Activated CD8-positive, alpha-beta memory T cell treated with anti-CD3 and anti-CD28 coated beads for 36 hours (primary cell): ENCODE results near the gene VEGFC. TPM values are rescaled to one million over a fixed set of nuclear protein-coding genes. Genes with fewer than 3 reads are reported as not detected.

Experiments used
- CTCF ChIA-PET: fragments of 350-600 bp; sonication (Branson Sonifier 250); formaldehyde crosslinking; loops from one replicate; lab custom pipeline; 2021; ENCODE audit warnings: antibody characterized with exemption; lab: Charles Lee
- POLR2A ChIA-PET: fragments of 350-600 bp; sonication (Branson Sonifier 250); formaldehyde crosslinking; loops from one replicate; lab custom pipeline; 2021; ENCODE audit warnings: antibody characterized with exemption; lab: Charles Lee
- total RNA-seq, 2 experiments: library from RNA; stranded (reverse); gene quantifications; one replicate each; pipeline ENCODE4 v1.2.3, GENCODE V29; 2021

VEGFC gene
- total RNA-seq, 2 experiments from 2014 or later = not detected

DNA sequence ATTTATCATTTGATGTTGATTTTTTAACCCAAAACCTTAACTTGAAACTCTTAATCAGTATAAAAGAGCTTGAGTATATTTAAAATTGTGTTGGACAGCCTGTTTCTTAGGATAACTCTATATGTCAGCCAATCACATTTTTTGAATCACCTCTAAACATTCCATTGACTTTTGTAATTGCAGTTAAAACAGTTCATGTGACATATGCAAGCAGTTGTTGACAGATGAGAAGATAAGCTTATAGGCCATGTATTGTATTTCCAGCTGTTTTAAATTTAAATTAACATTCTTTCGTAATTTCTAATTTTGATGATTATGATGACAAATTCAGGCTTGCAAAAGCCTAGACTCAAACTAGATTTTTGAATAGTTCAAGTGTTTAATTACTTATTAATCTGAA lies 17.4 kb downstream of the VEGFC start:
- POLR2A ChIA-PET = no interaction called here
- CTCF ChIA-PET = no interaction called here

DNA sequence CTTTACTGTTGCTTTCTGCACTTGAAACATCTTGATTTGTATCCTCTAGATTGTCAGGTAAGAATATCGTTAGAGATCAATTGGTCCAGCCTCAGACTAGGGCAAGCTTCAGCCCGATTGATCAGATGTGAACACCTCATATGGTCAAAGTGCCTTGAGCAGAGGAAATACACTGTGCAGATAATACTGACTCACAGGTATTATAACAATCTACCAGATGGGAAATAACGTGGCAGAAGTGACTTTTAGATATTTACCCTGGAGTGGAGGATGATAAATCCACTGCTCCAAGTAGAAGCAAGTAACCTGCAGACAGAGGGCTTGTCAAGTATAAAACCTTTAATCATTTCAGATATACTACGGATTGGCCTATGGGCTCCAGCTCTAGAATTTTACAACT lies 17.9 kb downstream of the VEGFC start:
- POLR2A ChIA-PET = no interaction called here
- CTCF ChIA-PET = no interaction called here

DNA sequence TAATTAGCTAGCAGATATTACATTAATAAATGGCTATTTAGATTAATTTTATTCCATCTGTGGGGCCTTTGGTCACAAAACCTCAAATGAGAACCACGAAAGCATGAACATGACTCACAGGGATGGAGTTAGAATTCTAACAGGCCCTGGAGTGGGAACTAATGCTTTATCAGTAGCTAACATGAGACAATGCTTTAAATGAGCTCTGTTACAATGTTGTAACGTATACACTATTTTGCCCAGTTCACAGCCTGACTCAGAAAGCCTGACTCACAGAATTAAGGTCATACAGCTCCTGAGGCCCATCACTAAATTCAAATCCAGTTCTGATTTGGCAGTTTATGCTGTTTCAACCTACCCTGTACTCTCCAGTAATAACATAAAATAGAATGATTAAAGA lies 23.2 kb downstream of the VEGFC start:
- ChIA-PET CTCF (no interaction called here), POLR2A (no interaction called here)

DNA sequence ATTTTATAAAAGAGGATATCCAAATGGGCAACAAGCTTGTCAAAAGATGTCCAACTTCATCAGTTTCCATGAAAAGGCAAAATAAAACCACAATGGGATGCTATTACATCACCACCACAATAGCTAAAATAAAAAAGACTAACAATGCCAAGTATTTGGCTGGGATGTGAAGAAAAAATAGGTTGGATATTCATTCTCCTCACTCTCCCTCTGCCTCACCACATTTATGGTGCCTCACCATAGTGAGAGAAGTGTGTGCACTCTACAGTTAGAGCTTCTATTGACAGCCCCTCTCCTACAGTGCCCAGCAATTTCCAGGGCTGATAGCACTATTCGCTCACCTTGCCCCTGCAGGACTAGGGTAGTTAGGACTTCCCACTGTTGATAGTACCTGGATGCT lies 25.5 kb downstream of the VEGFC start:
- ChIA-PET CTCF (no interaction called here), POLR2A (no interaction called here)

DNA sequence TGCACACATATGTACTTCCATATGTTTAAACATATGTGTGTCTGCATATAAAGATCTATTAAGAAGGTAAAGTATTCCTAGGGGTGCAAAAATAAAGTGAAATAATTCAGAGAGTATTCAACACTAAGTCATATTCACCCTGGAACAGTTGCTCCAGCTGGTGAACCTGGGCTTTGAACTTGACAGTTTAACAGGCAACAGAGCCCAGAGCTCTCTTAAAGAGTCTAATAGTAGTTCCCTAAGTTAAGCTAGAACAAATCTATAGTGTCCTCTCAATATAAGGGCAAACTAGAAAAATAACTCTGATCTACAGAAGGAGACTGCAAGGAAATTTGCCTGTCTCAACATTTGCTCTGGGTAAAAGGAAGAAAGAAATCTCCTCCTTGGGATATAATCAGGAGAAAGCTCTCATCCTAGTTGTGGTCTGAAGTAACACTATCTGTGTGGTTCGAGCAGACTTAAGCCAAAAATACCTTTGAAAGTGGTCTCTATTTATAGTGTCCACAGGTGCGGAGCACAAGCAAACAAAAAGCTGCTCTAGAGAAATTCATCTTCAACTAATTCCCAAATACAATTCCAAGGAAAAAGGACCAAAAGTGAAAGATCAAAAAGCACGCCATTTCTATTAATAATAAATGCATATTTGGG lies 29.9 kb downstream of the VEGFC start:
- CTCF ChIA-PET = no interaction called here
- POLR2A ChIA-PET = no interaction called here

DNA sequence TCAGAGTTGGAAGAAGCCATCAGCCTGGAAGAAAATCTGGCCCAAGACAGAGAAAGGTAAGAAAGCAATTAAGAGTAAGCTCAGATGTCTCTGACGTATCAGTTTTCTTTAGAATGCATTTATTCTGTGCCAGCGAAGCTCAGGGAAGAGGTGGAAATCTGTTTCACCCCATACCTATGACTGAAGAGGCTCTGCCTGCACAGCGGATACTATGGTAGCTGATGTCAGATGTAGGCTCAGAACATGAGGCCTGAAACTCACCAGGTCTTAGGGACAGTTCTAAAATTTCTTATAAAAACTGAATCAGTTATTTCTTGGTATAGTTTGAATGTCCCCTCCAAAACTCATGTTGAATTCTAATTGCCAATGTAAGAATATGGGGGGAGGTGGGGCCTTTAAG lies 30.9 kb downstream of the VEGFC start:
- ChIA-PET CTCF (no interaction called here), POLR2A (no interaction called here)

DNA sequence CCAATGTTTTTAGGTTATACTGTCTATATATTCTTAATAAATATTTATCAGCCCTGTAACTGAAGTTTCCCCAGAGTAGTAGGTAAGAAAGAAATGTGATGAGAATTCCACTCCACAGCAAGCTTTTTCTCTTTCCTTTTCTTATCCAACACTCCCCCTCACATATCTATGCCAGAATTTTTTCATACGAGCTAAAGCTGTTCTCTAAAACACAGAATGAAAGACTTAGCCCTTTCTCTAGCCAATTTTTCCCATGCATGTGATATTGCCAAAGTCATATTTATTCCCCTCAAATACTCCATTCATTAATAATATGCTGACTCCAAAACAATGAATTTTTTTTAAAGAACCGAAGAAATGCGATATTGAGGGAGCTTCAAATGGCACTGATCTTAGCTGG lies 32.3 kb downstream of the VEGFC start:
- ChIA-PET CTCF (no interaction called here), POLR2A (no interaction called here)

DNA sequence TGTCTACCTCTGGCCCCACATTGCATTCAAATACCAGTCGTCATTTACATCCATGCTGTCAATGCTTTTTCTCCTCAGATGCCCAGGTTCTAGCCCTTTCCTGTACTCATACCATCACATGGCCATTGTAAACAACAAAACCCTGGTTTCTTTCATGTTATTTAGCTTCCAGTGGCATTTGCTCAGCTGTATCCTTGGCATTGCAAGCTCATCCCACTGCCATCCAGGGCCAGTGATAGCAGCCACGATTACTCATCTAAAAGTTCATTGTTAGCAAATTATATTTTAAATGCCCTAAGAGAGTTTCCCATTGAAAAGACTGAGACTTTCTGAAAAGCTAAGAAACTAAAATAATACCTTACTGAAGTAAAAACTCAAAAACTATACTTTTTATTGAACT lies 34.0 kb downstream of the VEGFC start:
- ChIA-PET CTCF (no interaction called here), POLR2A (no interaction called here)

DNA sequence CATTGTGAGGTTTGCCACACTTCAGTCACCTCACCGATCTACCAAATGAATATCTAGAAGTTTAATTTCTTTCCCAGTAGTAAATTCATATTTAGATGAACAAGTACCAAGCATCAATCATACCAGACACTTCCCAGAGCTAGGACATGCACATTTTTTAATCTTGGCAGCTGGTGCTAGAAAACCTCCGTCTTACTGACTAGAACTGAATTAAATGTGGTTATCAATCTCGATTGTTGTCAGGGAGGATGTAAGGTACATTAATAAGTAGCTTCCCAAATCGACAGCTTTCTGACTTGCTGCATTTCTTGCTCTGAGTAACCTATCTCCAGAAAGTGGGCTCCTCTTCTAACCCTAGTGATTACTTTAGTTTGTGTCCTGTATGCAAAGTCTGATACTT lies 34.4 kb downstream of the VEGFC start:
- POLR2A ChIA-PET = no interaction called here
- CTCF ChIA-PET = no interaction called here

DNA sequence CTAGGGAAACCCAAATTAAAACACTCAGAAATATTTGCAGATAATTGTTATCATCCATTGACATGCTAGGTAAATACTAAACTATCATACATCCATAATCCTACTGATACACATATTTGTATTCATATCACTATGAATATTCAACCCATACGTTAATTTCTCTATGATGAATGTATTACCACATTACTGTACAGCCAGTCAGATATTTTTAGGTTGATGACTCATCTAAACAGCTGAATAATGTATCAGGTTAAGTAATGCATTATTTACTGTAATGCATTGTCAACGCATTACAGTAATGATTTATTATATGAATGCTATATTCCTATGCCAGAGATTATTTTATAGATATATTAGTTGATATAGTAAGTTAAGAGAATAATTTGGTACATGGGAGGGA lies 37.1 kb downstream of the VEGFC start:
- CTCF ChIA-PET = no interaction called here
- POLR2A ChIA-PET = no interaction called here

DNA sequence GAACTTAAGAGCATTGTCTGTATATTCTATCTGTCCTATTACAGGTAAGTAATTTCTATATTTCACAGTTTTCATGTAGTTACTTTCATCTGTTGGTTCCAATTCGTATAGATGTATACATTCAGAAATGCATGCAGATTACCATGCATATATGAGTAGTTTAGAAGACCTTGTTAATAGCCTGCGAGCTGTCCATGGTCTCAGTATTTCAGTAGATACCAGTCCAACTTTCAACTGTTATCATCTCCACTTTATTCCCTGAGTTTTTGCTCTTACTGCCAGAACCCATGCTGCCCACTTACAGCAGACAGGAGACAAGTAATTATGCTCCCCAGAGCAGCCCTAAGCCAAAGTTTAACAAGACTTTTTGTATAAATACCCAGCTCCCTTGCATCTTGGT lies 37.7 kb downstream of the VEGFC start:
- ChIA-PET POLR2A (no interaction called here), CTCF (no interaction called here)

DNA sequence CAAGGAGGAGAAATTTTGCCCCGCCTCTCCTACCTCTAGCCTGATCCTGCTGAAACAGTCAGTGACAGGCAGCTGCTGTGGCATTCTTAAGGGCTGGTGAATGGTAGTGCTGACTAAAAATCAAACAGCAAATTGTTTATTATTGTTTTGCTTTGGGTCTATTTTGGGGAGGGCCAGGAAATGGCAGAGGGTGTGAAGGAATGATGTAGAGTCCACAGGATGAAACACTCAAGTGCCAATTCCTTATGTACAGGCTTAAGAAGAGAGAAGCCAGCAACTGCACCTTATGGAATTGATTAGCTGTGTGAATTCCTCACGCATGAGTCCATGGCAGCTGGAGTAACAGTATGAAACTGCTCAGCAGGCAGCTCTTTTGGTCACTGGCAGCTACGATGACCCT lies 39.7 kb downstream of the VEGFC start:
- ChIA-PET POLR2A (no interaction called here), CTCF (no interaction called here)

DNA sequence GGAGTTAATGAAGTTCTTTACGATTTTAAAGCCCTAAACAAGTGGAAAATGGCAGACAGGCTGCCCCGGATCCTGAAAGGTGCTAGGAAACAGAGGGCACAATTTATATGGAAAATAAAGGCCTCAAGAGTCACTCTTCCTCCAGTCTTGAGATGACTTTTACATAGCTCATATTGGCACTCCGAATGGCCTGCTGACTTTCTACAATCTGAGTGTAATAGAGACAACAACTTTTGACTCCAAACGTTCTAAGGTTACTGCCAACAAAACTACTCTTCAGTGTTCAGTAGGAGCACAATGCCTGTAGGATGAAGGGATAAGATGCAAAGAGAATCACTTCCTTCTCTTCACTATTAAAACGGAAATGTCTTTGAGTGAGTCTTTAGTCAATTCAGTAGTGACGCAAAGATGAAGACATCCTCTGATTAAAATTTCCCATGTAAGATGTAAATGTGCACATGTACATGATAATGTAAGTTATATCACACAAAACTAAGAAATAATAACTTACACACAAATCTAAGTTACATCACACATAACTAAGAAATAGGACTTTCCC lies 40.5 kb downstream of the VEGFC start:
- ChIA-PET CTCF (no interaction called here), POLR2A (no interaction called here)

DNA sequence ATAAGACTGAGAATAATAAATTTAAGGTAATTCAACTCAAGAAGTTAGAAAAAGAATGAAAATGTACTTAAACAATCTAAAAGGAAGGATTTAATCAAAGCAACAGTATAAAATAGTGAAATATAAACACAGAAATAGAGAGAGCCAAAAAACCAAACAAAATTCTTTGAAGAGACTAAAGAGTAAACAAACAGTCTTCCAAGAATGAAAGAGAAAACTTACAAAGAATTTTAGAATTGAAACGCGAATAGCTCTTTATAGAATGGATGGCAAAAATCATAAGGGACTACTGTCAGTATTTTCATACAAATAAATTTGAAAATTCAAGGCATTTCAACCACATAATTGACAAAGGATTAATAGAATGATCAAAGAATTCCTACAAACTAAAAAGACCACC lies 41.7 kb downstream of the VEGFC start:
- CTCF ChIA-PET = no interaction called here
- POLR2A ChIA-PET = no interaction called here

DNA sequence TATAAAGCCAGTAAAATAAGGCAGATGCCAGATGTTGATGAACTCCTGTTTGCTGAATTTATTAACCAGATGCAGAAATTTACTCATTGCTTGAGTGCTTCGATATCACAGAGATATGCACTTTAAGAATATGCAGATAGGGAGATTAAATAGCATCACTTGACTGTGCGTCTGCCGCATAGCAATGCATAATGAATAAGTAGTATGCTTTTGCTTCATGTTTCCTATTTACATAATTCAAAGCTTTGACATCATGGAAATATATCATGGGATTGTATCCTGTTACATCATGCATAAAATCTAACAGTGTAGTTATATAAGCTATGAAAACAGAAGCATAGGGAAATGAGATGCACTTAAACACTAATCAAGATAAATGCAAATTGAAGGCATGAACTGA lies 45.9 kb downstream of the VEGFC start:
- ChIA-PET POLR2A (no interaction called here), CTCF (no interaction called here)

DNA sequence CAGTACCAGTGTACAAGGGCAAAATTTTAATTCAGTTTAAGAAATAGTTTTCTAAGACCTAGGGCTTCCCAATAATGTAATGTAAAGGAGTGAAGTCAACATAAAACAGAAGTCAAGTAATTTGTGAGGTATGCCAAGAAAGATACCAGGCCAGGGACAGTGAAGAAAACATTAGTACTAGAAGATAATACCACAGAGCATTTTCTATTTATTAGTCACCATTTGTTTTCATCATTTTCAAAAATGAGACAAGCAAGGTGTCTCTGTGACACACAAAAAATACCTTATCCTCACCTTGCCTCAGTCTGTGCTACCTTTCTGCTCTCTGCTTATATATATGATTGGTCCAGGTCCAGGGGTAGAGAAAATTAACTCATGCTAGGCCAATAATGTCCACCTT lies 46.8 kb downstream of the VEGFC start:
- POLR2A ChIA-PET = no interaction called here

DNA sequence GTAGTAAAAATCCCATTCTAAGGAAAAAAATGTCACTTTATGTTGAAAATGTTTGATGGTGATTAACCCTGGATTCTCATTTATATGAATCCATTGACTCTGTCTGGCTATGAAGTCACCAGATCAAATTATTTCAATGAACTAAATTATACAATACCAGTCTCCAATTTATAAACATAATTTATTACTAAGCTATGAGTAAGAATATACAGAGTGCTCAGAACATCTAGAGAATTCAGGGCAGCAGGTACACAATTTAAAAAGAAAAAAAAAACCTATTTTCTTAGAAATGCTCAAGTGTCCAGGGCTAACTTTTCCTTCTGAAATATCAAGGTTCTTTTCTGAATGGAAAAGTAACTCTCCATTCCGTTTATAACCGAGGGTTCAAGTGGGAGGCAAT lies 48.6 kb downstream of the VEGFC start:
- CTCF ChIA-PET = no interaction called here
- POLR2A ChIA-PET = no interaction called here

More for the DNA sequence above, 46.8 kb downstream of the VEGFC start:
- CTCF ChIA-PET = no interaction called here

DNA sequence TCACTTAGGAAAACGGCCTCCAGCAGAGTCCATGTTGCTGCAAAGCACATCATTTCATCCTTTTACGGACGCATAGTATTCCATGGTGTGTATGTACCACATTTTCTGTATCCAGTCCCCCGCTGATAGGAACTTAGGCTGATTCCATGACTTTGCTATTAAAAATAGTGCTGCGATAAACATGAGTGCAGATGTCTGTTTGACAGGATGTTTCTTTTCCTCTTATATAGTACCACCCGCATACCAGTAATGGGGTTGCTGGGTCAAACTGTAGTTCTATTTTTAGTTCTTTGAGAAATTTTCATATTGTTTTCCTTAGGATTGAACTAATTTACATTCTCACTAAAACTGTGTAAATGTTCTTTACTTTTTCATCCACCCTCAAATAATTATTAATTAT lies 50.5 kb downstream of the VEGFC start:
- ChIA-PET CTCF (no interaction called here), POLR2A (no interaction called here)

DNA sequence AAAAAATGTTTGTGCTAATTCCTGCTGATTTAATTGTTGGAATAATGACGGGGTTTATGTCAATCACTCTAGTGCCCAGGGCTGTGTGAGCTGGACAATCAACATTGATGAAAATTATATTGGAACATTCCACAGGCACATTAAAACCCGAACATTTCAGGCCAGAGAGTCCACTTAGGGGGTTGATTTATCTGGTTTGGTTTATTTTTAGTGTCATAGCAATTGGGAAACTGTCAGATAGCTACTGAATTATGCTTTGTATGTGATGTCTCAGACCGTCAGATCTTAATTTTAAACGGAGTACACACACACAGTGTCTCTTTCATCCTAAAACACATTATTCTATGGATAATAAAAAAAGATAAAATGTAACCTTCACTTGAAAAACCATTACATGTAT lies 51.5 kb downstream of the VEGFC start:
- ChIA-PET CTCF (no interaction called here), POLR2A (no interaction called here)

DNA sequence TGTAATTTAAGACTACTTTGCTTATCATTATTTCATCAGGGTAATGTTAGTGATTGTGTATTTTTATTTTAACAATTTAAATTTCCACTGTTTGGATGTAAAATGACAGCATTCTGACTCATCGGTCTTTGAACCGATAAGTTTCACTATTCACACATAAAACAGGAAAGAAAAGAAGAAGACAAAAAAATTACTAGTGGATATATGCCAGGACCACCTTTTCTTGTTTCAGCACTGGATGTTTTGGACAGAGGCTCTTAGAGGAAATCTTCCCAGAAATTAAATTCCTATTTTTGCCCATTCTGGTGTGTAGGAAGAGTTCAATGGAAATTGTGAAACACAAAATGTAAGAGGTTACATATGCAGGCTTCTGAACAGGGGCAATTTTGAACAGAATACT lies 57.4 kb downstream of the VEGFC start:
- POLR2A ChIA-PET = no interaction called here
- CTCF ChIA-PET = no interaction called here

DNA sequence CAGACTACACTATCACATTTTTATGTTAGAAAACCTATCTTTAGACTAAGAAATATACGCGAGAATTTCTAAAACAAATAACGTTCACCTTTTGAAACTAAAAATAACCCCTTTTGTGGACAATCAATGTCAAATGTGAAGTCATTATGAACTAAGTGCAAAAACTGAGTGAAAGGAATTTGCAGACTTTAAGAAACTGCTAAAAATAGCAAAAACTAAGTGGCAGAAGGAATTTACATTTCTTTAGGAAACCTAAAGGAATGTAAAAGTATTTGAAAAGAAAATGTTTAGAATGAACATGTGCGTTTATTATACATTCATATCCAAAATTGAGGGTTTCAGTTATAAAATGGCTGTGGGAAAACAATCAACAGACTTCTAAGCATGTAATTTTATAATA lies 58.3 kb downstream of the VEGFC start:
- CTCF ChIA-PET = no interaction called here
- POLR2A ChIA-PET = no interaction called here

DNA sequence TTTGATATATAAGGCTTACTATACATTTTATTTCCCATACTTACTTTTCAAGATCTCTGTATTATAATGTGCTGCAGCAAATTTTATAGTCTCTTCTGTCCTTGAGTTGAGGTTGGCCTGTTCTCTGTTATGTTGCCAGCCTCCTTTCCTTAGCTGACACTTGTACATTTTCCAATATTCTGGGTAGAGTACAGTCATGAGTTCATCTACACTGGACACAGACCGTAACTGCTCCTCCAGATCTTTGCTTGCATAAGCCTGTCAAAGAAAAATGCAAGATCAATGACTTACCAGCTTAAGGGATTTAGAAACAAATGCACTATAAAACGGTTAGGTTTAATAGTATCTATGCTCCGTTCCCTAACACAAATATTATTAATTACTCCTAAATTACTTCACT lies 63.2 kb downstream of the VEGFC start:
- ChIA-PET CTCF (no interaction called here), POLR2A (no interaction called here)
